ENCODE data around the gene CAPN10. TPM values are rescaled to one million over a fixed set of nuclear protein-coding genes. Genes with fewer than 3 reads are reported as not detected.

Gene CAPN10
- total RNA-seq, 4 donors from 2014 or later, result 2.8 to 39.6 (median 21.6) TPM

DNA sequence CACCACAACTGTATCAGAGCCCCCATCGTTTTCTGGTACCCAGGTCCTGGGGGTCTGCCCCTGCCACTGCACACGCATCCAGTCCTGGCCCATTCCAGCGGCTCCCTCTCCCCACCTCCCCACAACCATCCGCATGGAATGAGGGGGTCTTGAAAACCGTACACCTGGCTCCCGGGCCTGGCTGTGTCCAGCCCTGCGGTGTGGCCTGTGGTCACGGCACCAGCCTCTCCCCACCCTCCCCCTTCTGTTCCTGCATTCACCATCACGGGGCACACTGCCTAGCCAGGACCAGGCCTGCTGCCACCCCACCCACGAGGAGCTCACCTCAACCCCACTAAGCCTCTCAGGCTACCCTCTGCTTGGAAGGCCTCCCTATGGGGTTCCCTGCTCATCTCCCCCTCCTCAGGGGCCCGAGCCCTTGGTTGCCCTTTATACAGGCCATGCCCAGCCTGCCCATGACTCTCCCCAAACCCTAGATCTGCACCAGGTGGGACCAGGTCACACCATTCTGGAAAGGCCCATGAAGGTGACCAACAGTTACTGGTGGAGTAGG lies 50.1 kb downstream of the CAPN10 start:
- no peaks in the 10 kb centered on the region for H3K4me1 ChIP-seq
- H3K9me3 ChIP-seq, result no peaks in the 10 kb centered on the region
- no peak for DNase-seq
- intact Hi-C loops (cut with DNase I; ENCODE audit: low total_unique reads), result no loop called here
- H3K27me3 ChIP-seq, result no peaks in the 10 kb centered on the region
- no peak overlapping the region for H3K4me3 ChIP-seq
- H3K36me3 ChIP-seq, result no peaks in the 10 kb centered on the region
- no peak overlapping the region for H3K27ac ChIP-seq
- no peak for TF ChIP-seq CTCF (IDR thresholded peaks at IDR 0.05)
- no peak for TF ChIP-seq POLR2A (IDR thresholded peaks at IDR 0.05)

DNA sequence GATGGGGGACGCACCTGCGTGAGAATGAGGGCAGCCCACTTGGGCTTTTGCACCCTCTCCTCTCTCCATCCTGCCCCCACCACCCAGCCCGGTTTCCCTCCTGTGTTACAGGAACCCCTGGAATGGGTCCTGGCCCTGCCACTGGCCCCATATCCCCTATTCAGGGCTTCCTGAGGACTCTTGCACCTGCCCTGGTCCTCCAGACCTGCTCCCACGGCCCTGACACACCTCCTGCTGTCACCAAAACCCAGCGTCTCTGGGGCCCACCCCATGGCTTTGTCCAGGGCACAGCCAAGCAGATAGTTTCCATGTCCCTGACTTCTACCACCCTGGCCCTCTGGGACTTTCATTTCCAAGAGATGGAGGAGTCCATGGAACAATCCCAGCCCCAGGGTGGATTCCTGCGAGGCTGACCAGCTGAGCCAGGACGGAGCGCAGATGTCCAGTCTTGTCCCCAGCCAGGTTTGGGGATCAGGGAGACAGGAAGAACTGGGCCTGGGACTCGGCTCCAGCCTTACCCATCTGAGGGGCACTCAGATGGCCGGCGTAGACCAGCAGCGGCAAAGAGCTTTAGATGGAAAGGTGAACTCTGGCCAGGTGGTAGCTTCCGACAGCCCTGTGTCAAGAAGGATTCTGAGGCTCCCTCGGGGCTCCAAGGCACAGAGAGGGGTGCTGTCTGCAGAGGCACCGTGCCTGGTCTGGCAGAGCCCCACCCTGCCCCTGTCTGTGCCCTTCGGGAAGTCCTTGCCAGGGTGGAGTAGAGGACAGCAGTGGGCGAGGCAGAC lies 50.8 kb downstream of the CAPN10 start:
- intact Hi-C loops (cut with DNase I; ENCODE audit: low total_unique reads), result no loop called here
- no peak for DNase-seq
- Histone ChIP-seq H3K27ac (no peak overlapping the region), H3K4me3 (no peak overlapping the region), H3K27me3 (no peaks in the 10 kb centered on the region), H3K4me1 (no peaks in the 10 kb centered on the region), H3K36me3 (no peaks in the 10 kb centered on the region), H3K9me3 (no peaks in the 10 kb centered on the region)
- TF ChIP-seq CTCF (IDR thresholded peaks at IDR 0.05), result no peak
- no peak for TF ChIP-seq POLR2A (IDR thresholded peaks at IDR 0.05)

- DNase-seq, result no peak
- no peak overlapping the region for H3K4me3 ChIP-seq
- no peaks in the 10 kb centered on the region for H3K9me3 ChIP-seq
- no peaks in the 10 kb centered on the region for H3K36me3 ChIP-seq
- TF ChIP-seq POLR2A (IDR thresholded peaks at IDR 0.05) (no peak), CTCF (IDR thresholded peaks at IDR 0.05) (no peak)
- no peaks in the 10 kb centered on the region for H3K27me3 ChIP-seq
- H3K4me1 ChIP-seq, result no peaks in the 10 kb centered on the region
- intact Hi-C loops (cut with DNase I; ENCODE audit: low total_unique reads), result no loop called here
- no peak overlapping the region for H3K27ac ChIP-seq
Measured at GRCh38 chr2:240637901-240638345, 51.4 kb downstream of the CAPN10 start.

DNA sequence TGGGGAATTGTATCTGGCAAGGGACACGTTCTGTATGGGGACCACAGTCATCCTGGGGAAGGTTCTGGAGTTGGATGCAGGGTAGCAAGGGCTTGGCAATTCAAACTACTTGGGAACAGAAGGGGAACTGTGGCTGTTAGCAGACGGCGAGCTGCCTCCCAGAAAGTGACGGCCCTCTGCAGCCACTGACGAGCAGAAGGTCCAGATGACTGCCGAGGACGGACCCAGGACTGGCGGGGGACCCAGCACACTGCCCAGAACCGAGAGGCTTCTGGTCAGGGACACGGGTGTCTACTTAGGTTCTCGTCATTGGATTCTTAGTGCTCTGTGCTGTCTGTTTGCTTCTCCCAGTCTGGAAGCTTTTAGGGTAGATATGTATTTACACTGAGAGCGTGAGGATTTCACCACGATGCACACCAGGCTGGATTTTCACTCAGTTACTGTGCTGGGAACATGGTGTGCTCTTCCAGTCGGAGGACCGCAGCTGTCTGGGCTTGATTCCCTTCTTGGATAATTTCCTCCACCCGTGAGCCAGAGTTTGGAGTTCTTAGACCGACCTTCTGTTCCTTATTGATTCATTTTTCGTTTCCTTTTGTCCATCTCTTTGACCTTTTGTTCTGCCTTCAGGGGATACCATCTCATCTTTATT lies 52.1 kb downstream of the CAPN10 start:
- intact Hi-C loops (cut with DNase I; ENCODE audit: low total_unique reads), result no loop called here
- no peaks in the 10 kb centered on the region for H3K9me3 ChIP-seq
- no peaks in the 10 kb centered on the region for H3K36me3 ChIP-seq
- H3K4me1 ChIP-seq, result no peaks in the 10 kb centered on the region
- H3K27me3 ChIP-seq, result no peaks in the 10 kb centered on the region
- no peak overlapping the region for H3K4me3 ChIP-seq
- no peak for TF ChIP-seq CTCF (IDR thresholded peaks at IDR 0.05)
- no peak for TF ChIP-seq POLR2A (IDR thresholded peaks at IDR 0.05)
- peak in 1 of 2 donors; percentile 41 for DNase-seq
- H3K27ac ChIP-seq, result no peak overlapping the region

DNA sequence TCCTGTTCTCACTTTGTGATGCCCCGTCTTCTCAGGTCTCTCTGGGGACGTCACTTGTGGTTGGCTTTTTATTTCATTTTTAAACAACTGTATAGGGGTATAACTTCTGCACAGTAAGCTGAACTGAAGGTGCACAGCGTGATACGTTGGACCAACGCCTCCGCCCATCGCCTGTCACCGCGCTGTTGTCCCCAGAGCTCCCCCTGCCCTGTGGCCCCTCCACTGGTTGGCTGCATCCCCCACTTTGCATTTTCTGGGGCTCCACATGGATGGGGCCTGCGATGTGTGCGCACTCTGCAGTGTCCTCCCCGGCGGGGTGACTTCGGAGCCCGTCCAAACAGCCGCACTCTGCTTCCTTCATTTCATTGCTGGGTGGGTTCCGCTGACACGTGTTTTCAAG lies 53.0 kb downstream of the CAPN10 start:
- Histone ChIP-seq H3K4me3 (no peak overlapping the region), H3K36me3 (no peaks in the 10 kb centered on the region), H3K4me1 (no peaks in the 10 kb centered on the region), H3K9me3 (no peaks in the 10 kb centered on the region), H3K27me3 (no peaks in the 10 kb centered on the region), H3K27ac (no peak overlapping the region)
- TF ChIP-seq POLR2A (IDR thresholded peaks at IDR 0.05), result no peak
- TF ChIP-seq CTCF (IDR thresholded peaks at IDR 0.05), result no peak
- intact Hi-C loops (cut with DNase I; ENCODE audit: low total_unique reads), result no loop called here
- DNase-seq, result no peak

All from uterus (tissue), 4 donors.